SK-MEL-5 (cell line): ENCODE results near the gene TMEFF2. TPM values are rescaled to one million over a fixed set of nuclear protein-coding genes. Genes with fewer than 3 reads are reported as not detected.

Experiments used
- DNase-seq: peaks from one replicate; pipeline ENCODE4 v3.0.0-alpha.2; 2016; ENCODE audit warnings: low read depth, low spot score
- in situ Hi-C: cut with HindIII; loops from 2 replicates; pipeline ENCODE4 v1.10.0; 2016; ENCODE audit warnings: low sequenced_read_pairs, high pct_unique_total_duplicates, low pct_unique_long_range_greater_than_20kb
- total RNA-seq: library from RNA; depleted of rRNA; stranded (reverse); fragments of >200 nt; shearing (Covaris generic); gene quantifications from 2 replicates; pipeline ENCODE4 v1.2.3, GENCODE V29; 2014

TMEFF2 gene
- total RNA-seq, 1 experiment from 2014 or later, result 0.03 TPM

GRCh38 chr2:191970867-191971266 is 223.9 kb downstream of the TMEFF2 start:
- in situ Hi-C loops, result no loop called here
- no peak for DNase-seq

- DNase-seq, result no peak
- in situ Hi-C loops, result no loop called here
Observed at GRCh38 chr2:191968120-191968519, 226.6 kb downstream of the TMEFF2 start.

- in situ Hi-C loops, result no loop called here
- no peak for DNase-seq
Observed at GRCh38 chr2:191965733-191966132, 229.0 kb downstream of the TMEFF2 start.

- in situ Hi-C loops, result no loop called here
- DNase-seq, result no peak
Observed at GRCh38 chr2:191961556-191961955, 233.2 kb downstream of the TMEFF2 start.

GRCh38 chr2:191959209-191959608 is 235.5 kb downstream of the TMEFF2 start:
- in situ Hi-C loops, result no loop called here
- no peak for DNase-seq

- in situ Hi-C loops, result no loop called here
- DNase-seq, result no peak
Observed at GRCh38 chr2:191957996-191958860, 236.5 kb downstream of the TMEFF2 start.

- in situ Hi-C loops, result no loop called here
- no peak for DNase-seq
Observed at GRCh38 chr2:191954451-191954850, 240.3 kb downstream of the TMEFF2 start.

- no peak for DNase-seq
- in situ Hi-C loops, result no loop called here
Observed at GRCh38 chr2:191952515-191953270, 242.0 kb downstream of the TMEFF2 start.

- in situ Hi-C loops, result no loop called here
Observed at GRCh38 chr2:191951832-191952231, 242.9 kb downstream of the TMEFF2 start.

DNA sequence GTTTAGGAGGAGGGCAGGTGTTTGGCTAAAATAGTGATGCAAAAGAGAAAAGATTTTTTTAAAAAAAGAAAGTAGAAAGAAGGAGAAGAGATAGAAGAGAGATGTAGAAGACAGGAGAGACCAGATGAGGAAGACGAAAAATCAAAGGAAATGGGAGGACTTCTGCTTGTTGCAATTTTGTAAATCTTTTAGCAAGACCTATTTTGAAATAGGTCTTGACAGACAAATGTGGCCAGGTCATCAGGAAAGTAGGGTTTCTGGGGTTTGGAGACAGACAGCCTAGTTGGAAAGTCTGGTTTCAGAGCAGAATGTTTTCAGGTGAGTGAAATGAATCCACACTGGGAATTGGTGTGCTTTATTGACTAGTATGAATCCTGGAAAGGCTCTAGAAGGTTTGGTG is 243.4 kb downstream of the TMEFF2 start:
- no peak for DNase-seq
- in situ Hi-C loops, result no loop called here

More at GRCh38 chr2:191951832-191952231, 242.9 kb downstream of the TMEFF2 start:
- no peak for DNase-seq

DNA sequence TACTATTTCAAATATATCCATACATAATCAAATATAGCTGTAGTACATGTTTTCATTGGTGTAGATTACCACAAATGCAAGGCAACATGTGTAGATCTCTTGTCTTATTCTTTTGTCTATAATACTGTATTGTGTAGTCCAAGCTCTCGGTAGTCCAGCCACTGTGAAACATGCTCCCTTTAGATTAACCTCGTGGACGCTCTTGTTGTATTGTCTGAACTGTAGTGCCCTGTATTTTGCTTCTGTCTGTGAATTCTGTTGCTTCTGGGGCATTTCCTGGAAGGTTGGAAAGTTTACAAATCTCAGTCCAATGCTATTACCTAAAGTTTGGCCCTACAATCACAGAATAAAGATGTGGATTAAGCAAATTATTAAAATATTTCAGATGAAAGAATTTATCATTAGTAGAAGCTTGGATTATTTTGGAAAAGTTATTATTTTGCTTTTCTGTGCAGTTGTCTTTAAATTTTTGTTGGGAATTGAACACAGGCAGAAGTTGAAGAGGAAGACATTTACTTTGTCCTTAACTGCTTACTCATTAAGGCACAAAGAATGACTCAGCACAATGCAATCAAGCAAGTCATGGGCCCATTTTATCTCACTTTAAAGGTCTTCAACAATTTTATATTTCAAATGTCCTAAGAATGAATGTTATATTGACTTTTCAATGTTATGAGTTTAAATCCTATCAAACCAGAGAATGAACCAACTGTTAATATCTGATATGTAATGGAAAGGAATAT is 244.4 kb downstream of the TMEFF2 start:
- no peak for DNase-seq
- in situ Hi-C loops, result no loop called here

GRCh38 chr2:191947235-191947634 is 247.5 kb downstream of the TMEFF2 start:
- no peak for DNase-seq
- in situ Hi-C loops, result no loop called here

DNA sequence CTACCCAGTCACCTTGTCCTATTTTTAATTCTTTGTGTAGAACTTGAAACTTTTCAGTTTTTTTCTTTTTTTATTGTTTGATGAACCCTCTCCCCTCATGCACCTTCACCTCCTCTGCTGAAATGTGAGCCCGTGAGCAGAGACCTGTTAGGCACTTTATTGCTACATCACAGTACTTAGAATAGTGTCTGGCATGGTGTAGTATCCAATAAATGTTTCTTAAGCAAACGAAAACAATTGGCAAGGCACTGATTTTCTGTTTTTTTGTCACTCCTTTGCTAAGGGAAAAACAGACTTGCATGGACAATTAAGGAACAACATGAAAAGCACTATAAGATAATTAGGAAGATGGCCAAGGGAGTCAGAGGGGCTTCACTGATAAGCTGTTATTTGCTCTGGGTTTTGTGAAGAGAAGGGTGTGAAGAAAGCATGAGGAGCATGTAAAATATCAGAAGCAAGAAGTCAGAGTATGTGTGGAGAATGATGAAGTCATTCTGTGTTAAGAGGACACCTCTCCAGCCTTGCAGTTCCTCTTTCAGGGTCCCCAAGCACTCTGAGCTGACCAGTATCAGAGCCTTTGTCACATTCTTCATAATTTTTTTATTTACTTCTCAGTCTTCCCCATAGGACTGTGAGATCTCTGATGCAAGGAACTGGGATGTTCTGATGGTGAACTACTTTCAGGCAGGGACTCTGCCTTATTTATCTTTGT is 248.1 kb downstream of the TMEFF2 start:
- no peak for DNase-seq
- in situ Hi-C loops, result no loop called here

- in situ Hi-C loops, result no loop called here
- no peak for DNase-seq
Observed at GRCh38 chr2:191945623-191946022, 249.1 kb downstream of the TMEFF2 start.

GRCh38 chr2:191942739-191943103 is 252.0 kb downstream of the TMEFF2 start:
- in situ Hi-C loops, result no loop called here

GRCh38 chr2:191942090-191942738 is 252.5 kb downstream of the TMEFF2 start:
- no peak for DNase-seq
- in situ Hi-C loops, result no loop called here

More at GRCh38 chr2:191942739-191943103, 252.0 kb downstream of the TMEFF2 start:
- no peak for DNase-seq

DNA sequence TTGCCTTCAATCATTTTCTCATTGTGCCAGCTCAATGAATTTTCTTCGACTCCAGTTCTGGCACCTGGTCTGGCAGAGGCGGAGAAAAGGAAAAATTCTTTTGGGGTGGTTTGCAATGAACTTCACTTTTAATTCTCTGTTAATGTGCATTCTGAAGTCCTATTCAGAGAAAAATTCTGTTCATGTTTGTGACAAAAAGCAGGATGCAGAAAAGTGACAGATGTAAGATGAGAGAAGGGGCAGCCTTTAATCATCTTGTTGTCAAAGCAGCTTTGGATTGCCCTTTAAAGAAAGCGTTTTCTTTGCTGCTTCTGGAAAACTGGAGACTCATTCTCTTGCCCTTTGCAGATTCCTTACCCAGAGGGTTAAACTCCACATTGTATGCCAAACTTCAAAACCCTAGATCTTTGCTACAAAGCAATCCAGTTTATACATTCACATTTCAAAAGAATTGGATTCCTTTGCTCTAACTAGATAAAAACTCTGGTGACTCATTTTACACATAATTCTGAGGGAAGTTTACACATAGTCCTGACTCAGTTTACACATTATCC is 253.3 kb downstream of the TMEFF2 start:
- in situ Hi-C loops, result no loop called here
- no peak for DNase-seq
